ENCODE results near the gene CDKN2C.

CDKN2C gene

GRCh38 chr1:50959913-50960844 is 9.9 kb upstream of the CDKN2C start, which contains the start of gene FAF1:
FAF1 (minus strand) TSS chr1:50960267; CDS start chr1:50959811, 456 bp downstream.
- H3K4me3 ChIP-seq (ENCODE audit: low read depth, low read length) = peak within 1 kb of the TSS; percentile 78

DNA sequence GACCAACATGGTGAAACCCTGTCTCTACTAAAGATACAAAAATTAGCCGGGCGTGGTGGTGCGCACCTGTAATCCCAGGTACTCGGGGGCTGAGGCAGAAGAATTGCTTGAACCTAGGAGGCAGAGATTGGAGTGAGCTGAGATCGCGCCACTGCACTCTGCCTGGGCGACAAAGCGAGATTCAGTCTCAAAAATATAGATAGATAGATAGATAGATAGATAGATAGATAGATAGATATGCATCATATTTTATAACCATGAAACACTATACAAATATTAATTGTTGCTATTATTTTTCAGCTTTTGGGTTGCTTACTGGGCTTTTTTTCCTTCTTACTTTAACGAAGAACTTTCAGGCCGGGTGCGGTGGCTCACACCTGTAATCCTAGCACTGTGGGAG is 5.2 kb upstream of the CDKN2C start:
- no peak overlapping the region for H3K4me3 ChIP-seq (ENCODE audit: low read depth, low read length)

- H3K4me3 ChIP-seq (ENCODE audit: low read depth, low read length) = no peak overlapping the region
Measured at GRCh38 chr1:50966991-50967390, 3.1 kb upstream of the CDKN2C start.

- peak overlapping the region; percentile 50 for H3K4me3 ChIP-seq (ENCODE audit: low read depth, low read length)
Measured at GRCh38 chr1:50967416-50968157, 2.5 kb upstream of the CDKN2C start.

GRCh38 chr1:50968158-50968820 is 1.8 kb upstream of the CDKN2C start:
- H3K4me3 ChIP-seq (ENCODE audit: low read depth, low read length) = peak overlapping the region; percentile 50

- H3K4me3 ChIP-seq (ENCODE audit: low read depth, low read length) = peak overlapping the region; percentile 50
Measured at GRCh38 chr1:50968821-50969610, 1.0 kb upstream of the CDKN2C start.

DNA sequence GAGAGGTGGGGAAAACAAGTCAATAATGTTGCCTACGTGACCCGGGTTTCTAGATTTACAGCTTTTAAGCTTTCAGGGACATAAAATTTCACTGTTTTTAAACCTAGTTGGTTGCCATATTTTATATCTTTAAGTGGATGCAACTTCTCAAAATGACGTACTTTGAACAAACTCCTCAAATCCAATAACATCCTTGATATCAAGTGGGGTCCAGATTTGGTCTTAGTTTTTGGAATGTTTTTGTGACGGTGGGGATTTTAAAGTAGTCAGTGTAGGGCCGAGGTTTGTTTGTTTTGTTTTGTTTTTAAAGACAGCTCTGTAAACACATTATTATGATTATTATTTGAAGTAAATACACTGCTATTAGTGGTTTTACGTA is 453 bp downstream of the CDKN2C start:
- H3K4me3 ChIP-seq (ENCODE audit: low read depth, low read length) = no peak overlapping the region

DNA sequence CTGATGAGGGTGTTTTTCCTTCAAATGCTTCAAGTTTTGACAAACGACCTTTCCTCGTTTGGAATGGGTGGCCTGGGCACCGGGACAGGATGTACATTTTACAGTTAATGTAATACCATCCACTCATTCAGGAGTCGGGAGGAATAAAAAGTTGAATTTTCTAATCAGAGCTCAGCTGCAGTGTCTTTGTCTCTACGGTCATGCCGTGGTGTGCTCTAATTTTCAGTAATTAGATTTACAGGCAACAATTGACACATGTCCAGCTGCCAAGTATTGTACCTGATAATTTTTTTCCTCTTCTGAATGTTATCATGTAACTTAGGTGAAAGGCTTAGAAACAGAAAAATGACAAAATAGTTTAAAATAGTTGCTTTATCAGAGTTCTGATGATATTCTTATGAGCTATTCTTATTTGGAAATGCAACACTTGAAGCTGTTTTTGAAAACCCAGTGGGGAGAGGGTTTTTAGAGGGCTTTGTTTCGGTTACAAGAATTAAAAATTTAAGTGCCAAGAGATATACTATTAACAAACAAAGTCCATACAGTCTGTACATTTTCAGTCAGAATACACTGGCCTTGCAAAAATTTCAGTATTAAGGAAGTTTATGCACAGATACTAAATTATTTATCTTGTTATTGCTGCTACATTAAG is 1.0 kb downstream of the CDKN2C start:
- no peak overlapping the region for H3K4me3 ChIP-seq (ENCODE audit: low read depth, low read length)

DNA sequence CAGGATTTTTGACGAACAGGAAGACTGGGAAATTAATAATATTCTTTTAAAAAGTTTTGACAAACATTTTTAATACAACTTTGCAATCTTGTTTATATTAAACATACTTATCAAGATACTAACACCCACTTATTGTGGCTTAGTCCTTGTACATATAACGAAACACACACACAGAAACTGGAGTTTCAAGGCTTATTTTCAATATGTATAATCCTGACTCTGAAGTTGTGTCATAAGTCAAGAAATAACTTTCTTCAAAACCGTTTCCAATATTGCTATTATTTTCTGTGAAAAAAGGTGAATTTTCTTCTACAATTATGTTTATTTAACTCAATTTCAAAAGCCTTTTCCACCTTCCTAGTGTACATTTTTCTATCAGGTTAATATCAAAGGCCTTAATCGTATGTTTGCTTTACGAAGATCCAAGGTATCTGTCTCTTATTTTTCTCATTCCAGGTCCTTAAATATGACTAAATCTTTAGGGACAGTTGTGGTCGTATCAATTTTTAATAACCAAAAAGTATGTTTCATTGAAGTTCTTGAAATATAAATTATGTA is 1.8 kb downstream of the CDKN2C start:
- no peak overlapping the region for H3K4me3 ChIP-seq (ENCODE audit: low read depth, low read length)

DNA sequence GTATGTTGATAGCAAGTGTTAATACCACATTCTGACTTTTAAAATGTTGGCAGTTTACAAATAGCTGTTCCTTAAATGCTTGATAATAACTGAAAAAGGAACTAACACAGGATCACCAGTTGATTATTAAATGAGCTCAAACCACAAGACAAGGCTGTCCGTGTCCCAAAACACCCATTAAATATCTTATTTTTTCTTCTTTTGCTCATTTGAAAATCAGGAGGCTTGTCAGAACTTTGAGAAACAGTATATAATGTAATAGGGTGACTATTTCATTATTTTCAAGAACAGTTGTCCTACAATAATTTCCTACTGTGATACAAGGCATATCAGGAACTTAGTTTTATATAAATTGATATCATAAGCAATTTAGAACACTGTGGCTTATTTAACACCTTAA is 2.7 kb downstream of the CDKN2C start:
- H3K4me3 ChIP-seq (ENCODE audit: low read depth, low read length) = no peak overlapping the region

DNA sequence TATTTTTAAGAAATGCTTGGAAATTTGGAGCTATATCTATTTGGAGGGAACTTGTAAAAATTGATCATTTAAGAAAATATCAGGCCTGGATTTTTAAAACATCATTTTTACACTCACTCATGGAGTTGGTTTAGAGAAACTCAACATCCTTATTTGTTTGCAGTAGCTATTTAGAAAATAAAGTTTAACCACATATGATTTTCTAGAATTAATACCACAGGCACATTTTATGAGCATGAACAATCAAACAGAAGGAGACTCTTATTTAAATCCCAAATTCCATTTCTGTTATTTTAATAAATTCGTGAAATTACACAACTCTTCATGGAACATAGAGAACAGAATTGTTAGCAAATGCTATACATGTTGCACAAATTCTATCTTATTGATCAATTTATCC is 3.2 kb downstream of the CDKN2C start:
- no peak overlapping the region for H3K4me3 ChIP-seq (ENCODE audit: low read depth, low read length)

GRCh38 chr1:50973875-50974617 is 4.0 kb downstream of the CDKN2C start:
- H3K4me3 ChIP-seq (ENCODE audit: low read depth, low read length) = no peak overlapping the region

DNA sequence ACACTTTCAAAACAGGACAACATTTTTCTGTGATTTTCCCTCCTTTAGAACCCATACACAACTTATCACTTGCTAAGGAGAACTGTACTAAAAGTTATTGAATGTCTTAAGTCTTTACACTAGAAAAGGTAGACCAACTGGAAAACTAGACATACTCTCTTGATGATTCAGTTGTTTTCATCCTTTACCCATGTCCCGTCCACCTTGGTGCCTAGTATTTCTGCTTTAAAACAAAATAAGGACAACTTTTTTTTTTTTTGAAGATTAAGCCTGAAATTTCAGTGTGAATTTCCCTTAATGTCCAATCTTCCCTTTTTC is 4.5 kb downstream of the CDKN2C start:
- H3K4me3 ChIP-seq (ENCODE audit: low read depth, low read length) = no peak overlapping the region

GRCh38 chr1:50975436-50975835 is 5.4 kb downstream of the CDKN2C start:
- H3K4me3 ChIP-seq (ENCODE audit: low read depth, low read length) = no peak overlapping the region

- no peak overlapping the region for H3K4me3 ChIP-seq (ENCODE audit: low read depth, low read length)
Measured at GRCh38 chr1:50976111-50976889, 6.3 kb downstream of the CDKN2C start.

GRCh38 chr1:50976890-50977574 is 7.0 kb downstream of the CDKN2C start:
- peak overlapping the region; percentile 38 for H3K4me3 ChIP-seq (ENCODE audit: low read depth, low read length)

- peak overlapping the region; percentile 38 for H3K4me3 ChIP-seq (ENCODE audit: low read depth, low read length)
Measured at GRCh38 chr1:50977575-50978143, 7.6 kb downstream of the CDKN2C start.
